GM21737 (cell line): ENCODE measurements around the gene RPS6KA5.
"Not testable (repeated sequence)": the region's sequence is repeated elsewhere in the genome, so short reads cannot be mapped to it uniquely, and the experiment has no call there.

Source experiments
- ATAC-seq: cut with Tn5 transposase; IDR thresholded peaks from one replicate; pipeline ENCODE4 v1.9.1; 2021; ENCODE audit warnings: mild to moderate bottlenecking, moderate library complexity; ENCODE audit not compliant: unreplicated experiment

RPS6KA5 gene

GRCh38 chr14:91060351-91061055 lies at the start of gene RPS6KA5:
TSS of gene RPS6KA5 (minus strand) at chr14:91060641. CDS start at chr14:91060434, 207 bp downstream.
- peak; percentile 85 for ATAC-seq

- no peak for ATAC-seq
Measured at GRCh38 chr14:91108941-91109611, 48.6 kb upstream of the RPS6KA5 start.

GRCh38 chr14:91103116-91103515 lies 42.7 kb upstream of the RPS6KA5 start:
- no peak for ATAC-seq

DNA sequence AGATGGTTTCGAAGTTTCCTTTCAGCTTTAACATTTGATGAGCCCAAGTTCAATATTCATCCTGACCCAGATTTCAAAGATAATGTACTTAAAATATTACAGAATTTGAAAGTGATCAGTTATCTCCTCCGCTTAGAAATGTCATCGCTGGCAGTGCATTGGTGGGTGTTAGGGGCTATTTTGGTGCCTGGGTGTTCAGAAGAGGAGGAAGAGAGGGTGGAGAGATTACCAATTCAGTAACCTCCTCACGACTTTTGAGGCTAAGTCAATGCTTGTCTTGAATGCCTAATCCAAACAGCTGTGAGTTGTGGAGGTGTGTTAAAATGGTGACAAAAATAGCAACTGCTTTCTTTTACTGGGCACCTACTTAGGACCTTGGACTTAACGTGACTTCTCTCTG lies 39.7 kb upstream of the RPS6KA5 start:
- ATAC-seq = no peak

DNA sequence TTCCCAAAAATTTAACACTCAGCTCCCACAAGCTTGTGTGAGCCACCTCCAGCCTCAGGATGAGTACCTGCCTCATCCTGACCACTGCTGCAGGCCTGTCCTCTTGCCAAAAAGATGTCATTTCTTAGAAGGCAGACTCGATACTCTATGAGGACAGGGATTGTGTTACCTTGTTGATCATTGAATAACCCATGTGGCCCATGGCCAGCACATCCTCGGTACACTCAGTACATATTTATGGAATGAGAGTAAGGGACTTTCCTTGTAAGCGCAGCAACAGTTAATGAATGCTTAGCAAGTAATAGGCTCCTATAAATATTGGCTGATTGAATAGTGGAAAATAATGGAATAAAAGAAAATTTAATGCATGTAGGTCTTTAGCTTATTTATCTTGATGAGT lies 38.1 kb upstream of the RPS6KA5 start:
- no peak for ATAC-seq

GRCh38 chr14:91097657-91098056 lies 37.2 kb upstream of the RPS6KA5 start:
- not testable (repeated sequence) for ATAC-seq

- ATAC-seq = no peak
Measured at GRCh38 chr14:91095178-91095577, 34.7 kb upstream of the RPS6KA5 start.

- ATAC-seq = no peak
Measured at GRCh38 chr14:91094772-91095171, 34.3 kb upstream of the RPS6KA5 start.

GRCh38 chr14:91093743-91094472 lies 33.5 kb upstream of the RPS6KA5 start:
- ATAC-seq = not testable (repeated sequence)

GRCh38 chr14:91092073-91092472 lies 31.6 kb upstream of the RPS6KA5 start:
- ATAC-seq = no peak

DNA sequence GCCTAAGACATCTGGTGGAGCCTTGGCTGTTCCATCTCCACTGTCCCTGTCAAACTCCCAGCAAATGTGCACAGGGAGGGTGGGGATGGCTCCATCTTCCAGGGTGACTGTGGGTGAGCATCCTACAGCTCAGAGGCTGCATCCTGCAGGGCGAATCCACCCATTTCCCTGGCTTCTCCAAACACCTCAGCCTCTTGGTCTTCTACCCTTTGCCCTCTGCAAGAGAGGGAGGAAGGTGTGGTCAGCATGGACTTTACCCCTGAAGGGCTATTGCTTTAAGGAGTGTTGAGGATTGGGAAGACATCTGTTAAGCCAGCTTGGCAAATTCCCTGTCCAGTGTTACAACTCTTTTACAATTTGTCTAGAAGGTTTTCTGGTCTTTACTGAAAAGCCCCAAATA lies 30.3 kb upstream of the RPS6KA5 start:
- ATAC-seq = no peak

DNA sequence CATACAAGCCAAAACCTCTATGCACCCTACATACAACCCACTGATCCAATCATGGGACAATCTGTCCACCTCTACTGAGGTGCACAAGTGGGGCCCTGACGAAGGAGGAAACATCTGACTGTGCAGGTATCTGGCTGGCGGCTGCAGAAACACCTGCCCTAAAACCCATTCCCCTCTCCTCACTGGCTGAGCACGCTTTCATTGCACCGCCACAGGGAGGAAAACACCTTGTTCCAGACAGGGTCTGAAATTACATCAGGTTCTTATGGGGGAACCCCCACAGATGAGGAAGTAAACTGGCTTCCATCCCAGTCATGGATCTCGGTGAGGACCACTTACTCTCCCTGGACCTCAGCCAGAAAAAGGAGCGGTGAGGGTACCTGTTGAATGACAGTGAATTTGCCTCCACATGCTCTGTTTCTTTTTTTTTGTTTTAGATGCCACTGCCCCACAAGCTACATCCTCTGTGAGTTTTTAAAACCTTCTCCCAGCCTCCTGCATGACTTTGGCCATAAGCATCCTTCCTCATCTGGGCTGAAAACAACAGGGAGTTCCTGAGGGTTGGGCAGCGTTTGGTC lies 29.6 kb upstream of the RPS6KA5 start:
- ATAC-seq = no peak

DNA sequence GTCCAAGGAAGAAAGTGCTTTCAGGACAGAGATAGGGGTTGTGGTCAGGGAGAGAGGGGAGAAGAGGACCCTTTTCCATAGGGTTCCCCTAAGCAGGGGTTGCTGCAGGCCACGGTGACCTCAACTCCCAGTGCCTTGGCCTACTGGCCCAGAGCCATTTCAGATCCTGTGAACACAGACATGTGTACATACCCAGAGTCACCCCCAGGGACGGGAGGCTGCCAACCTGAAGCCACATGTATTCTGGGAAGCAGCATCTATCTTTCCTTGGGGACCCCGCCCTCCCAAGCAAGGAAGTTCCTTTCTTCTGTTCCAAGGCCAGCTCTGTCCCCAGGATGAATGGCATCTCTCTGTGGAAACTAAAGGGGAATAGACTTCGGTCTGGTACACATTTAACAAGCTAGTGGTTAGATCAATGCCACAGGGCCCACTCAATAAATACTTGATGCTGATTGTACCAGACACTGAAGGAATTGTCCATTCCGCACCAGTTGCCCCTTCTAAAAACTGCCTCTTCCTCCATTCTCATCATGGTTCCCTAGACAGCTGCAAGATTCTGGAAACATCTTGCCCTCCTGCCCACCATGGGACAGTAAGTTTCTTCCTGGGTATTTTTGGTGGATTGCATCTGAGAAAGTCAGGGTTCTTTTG lies 28.3 kb upstream of the RPS6KA5 start:
- no peak for ATAC-seq

- not testable (repeated sequence) for ATAC-seq
Measured at GRCh38 chr14:91087470-91087869, 27.0 kb upstream of the RPS6KA5 start.

GRCh38 chr14:91084516-91084915 lies 24.1 kb upstream of the RPS6KA5 start:
- no peak for ATAC-seq

- ATAC-seq = no peak
Measured at GRCh38 chr14:91082282-91082681, 21.8 kb upstream of the RPS6KA5 start.

- ATAC-seq = no peak
Measured at GRCh38 chr14:91080071-91080470, 19.6 kb upstream of the RPS6KA5 start.

GRCh38 chr14:91078095-91078737 lies 17.8 kb upstream of the RPS6KA5 start:
- no peak for ATAC-seq

DNA sequence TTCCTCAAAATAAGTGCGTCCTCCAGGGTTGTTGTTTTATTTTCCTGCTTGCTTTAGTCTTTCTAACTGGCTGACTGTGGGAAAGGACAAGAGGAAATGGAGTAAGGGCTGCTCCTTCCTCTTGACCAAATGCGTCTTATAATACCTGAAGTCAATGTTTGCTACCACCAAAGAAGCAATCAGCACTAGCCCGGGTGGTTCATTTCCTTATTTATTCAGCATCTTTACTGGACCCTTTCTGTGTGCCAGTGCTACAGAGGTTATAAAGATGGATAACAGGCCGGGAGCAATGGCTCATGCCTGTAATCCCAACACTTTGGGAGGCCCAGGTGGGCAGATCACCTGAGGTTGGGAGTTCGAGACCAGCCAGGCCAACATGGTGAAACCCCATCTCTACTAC lies 15.1 kb upstream of the RPS6KA5 start:
- ATAC-seq = no peak

- ATAC-seq = no peak
Measured at GRCh38 chr14:91070572-91070971, 10.1 kb upstream of the RPS6KA5 start.
